ENCODE results near the gene SLK.

SLK gene

DNA sequence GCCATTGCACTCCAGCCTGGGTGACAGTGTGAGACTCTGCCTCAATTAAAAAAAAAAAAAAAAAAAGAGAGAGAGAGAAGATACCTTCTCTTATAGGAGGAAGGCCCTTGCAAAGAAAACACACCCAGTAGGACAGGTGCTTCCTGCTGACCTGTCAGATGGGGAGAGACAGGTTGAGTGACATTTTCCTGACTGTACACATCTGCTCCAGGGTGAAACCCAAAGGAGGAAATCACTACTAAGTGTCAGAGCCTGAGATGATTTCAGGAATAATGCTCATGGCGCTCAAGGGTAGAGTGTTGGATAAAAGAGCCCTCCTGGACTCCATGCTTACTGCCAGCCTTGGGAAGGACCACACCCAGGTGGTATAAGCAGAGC, 47.3 kb upstream of the SLK start:
- 0 out of 2 replicates have a peak overlapping the region, but pooled peaks have one; percentile 24 for H2AFZ ChIP-seq (ENCODE audit: low read length)
- no peak overlapping the region for H3K4me2 ChIP-seq (ENCODE audit: low read depth, low read length, poor library complexity, severe bottlenecking)
- no peaks in the 10 kb centered on the region for H4K20me1 ChIP-seq (ENCODE audit: insufficient read depth, low read length, poor library complexity, severe bottlenecking)
- peaks cover 30% of the 10 kb centered on the region for H3K4me1 ChIP-seq (ENCODE audit: insufficient read depth, low read length, poor library complexity, severe bottlenecking)
- H3K27me3 ChIP-seq (ENCODE audit: insufficient read depth, low read length, poor library complexity, severe bottlenecking) = no peaks in the 10 kb centered on the region
- H3F3A ChIP-seq (ENCODE audit: low read depth) = no peaks in the 10 kb centered on the region
- no peak overlapping the region for H3K9ac ChIP-seq (ENCODE audit: low read depth, low read length, poor library complexity, severe bottlenecking)
- H3K9me2 ChIP-seq (replicated peaks; ENCODE audit: low read depth, low read length) = no peaks in the 10 kb centered on the region
- peaks cover 32% of the 10 kb centered on the region for H3K79me2 ChIP-seq (ENCODE audit: insufficient read depth, low read length)
- peaks cover 9% of the 10 kb centered on the region; the same call in 1 of the 2 replicates for H3K9me3 ChIP-seq (ENCODE audit: insufficient read depth, low read depth, low read length)
- 0 out of 2 replicates have a peak, but pooled peaks cover 6% of the 10 kb centered on the region for H3K36me3 ChIP-seq (ENCODE audit: insufficient read depth, low read length)
- H3K4me3 ChIP-seq (ENCODE audit: low read length, poor library complexity, severe bottlenecking) = no peak overlapping the region
- TF ChIP-seq EZH2phosphoT487 (IDR thresholded peaks at IDR 0.05; ENCODE audit: borderline replicate concordance) = no peak
- TF ChIP-seq, protein P1, sequence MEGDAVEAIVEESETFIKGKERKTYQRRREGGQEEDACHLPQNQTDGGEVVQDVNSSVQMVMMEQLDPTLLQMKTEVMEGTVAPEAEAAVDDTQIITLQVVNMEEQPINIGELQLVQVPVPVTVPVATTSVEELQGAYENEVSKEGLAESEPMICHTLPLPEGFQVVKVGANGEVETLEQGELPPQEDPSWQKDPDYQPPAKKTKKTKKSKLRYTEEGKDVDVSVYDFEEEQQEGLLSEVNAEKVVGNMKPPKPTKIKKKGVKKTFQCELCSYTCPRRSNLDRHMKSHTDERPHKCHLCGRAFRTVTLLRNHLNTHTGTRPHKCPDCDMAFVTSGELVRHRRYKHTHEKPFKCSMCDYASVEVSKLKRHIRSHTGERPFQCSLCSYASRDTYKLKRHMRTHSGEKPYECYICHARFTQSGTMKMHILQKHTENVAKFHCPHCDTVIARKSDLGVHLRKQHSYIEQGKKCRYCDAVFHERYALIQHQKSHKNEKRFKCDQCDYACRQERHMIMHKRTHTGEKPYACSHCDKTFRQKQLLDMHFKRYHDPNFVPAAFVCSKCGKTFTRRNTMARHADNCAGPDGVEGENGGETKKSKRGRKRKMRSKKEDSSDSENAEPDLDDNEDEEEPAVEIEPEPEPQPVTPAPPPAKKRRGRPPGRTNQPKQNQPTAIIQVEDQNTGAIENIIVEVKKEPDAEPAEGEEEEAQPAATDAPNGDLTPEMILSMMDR (conservative IDR thresholded peaks at IDR 0.05; ENCODE audit: low read length) = no peak

DNA sequence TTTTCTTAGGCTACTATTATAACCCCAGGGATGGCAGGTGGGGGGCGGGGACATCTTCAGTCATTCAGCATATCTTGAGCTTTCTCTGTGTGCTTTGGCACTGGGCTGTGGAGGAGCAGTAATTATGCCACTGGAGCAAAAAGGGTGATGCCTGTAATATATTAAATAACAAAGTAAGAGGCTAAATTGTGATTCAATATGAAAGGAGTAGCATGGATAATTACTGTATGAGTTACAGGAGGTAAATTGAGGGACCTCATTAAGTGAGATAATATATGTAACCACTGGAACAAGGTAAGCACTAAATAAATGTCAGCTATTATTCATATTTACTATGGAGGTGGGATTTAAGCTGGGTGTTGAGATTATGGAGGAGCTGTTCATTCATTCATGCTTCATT, 45.7 kb upstream of the SLK start:
- Histone ChIP-seq H3K4me2 (ENCODE audit: low read depth, low read length, poor library complexity, severe bottlenecking) (no peak overlapping the region), H2AFZ (ENCODE audit: low read length) (no peak overlapping the region), H3K4me1 (ENCODE audit: insufficient read depth, low read length, poor library complexity, severe bottlenecking) (peaks cover 19% of the 10 kb centered on the region), H3K9me3 (ENCODE audit: insufficient read depth, low read depth, low read length) (no peaks in the 10 kb centered on the region), H4K20me1 (ENCODE audit: insufficient read depth, low read length, poor library complexity, severe bottlenecking) (no peaks in the 10 kb centered on the region), H3K79me2 (ENCODE audit: insufficient read depth, low read length) (peaks cover 16% of the 10 kb centered on the region), H3K27me3 (ENCODE audit: insufficient read depth, low read length, poor library complexity, severe bottlenecking) (no peaks in the 10 kb centered on the region), H3K9me2 (replicated peaks; ENCODE audit: low read depth, low read length) (no peaks in the 10 kb centered on the region), H3K36me3 (ENCODE audit: insufficient read depth, low read length) (no peaks in the 10 kb centered on the region), H3F3A (ENCODE audit: low read depth) (no peaks in the 10 kb centered on the region), H3K4me3 (ENCODE audit: low read length, poor library complexity, severe bottlenecking) (no peak overlapping the region), H3K9ac (ENCODE audit: low read depth, low read length, poor library complexity, severe bottlenecking) (no peak overlapping the region)
- TF ChIP-seq EZH2phosphoT487 (IDR thresholded peaks at IDR 0.05; ENCODE audit: borderline replicate concordance) = no peak
- TF ChIP-seq, protein P1 (conservative IDR thresholded peaks at IDR 0.05; ENCODE audit: low read length) = no peak

DNA sequence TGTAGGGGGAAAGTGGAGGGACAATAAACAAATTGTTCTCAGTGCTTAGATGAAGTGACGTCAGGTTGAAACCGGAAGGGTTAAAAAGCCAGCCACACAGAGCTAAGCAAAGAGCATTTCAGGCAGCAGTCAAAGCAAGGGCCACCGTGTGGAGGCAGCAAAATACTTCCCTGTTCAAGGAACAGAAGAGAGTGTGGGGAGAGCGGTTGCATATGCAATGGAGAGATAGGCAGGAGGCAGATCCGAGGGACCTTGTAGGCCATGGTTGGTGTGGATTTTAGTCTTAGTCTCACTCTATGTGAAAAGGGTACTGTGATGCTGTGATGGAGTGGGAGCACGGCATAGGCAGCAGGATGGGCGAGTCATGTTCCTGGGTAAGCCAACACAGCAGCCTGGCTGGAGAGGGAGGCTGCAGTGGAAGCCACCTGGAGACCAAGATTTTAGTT, 45.2 kb upstream of the SLK start:
- H3K4me2 ChIP-seq (ENCODE audit: low read depth, low read length, poor library complexity, severe bottlenecking) = no peak overlapping the region
- TF ChIP-seq, protein P1 (conservative IDR thresholded peaks at IDR 0.05; ENCODE audit: low read length) = no peak
- TF ChIP-seq EZH2phosphoT487 (IDR thresholded peaks at IDR 0.05; ENCODE audit: borderline replicate concordance) = no peak
- no peak overlapping the region for H2AFZ ChIP-seq (ENCODE audit: low read length)
- no peaks in the 10 kb centered on the region for H3K9me2 ChIP-seq (replicated peaks; ENCODE audit: low read depth, low read length)
- no peak overlapping the region for H3K9ac ChIP-seq (ENCODE audit: low read depth, low read length, poor library complexity, severe bottlenecking)
- H3K79me2 ChIP-seq (ENCODE audit: insufficient read depth, low read length) = peaks cover 11% of the 10 kb centered on the region
- no peaks in the 10 kb centered on the region for H3K27me3 ChIP-seq (ENCODE audit: insufficient read depth, low read length, poor library complexity, severe bottlenecking)
- no peaks in the 10 kb centered on the region for H3F3A ChIP-seq (ENCODE audit: low read depth)
- no peaks in the 10 kb centered on the region for H3K36me3 ChIP-seq (ENCODE audit: insufficient read depth, low read length)
- H4K20me1 ChIP-seq (ENCODE audit: insufficient read depth, low read length, poor library complexity, severe bottlenecking) = no peaks in the 10 kb centered on the region
- no peaks in the 10 kb centered on the region for H3K9me3 ChIP-seq (ENCODE audit: insufficient read depth, low read depth, low read length)
- peaks cover 14% of the 10 kb centered on the region for H3K4me1 ChIP-seq (ENCODE audit: insufficient read depth, low read length, poor library complexity, severe bottlenecking)
- no peak overlapping the region for H3K4me3 ChIP-seq (ENCODE audit: low read length, poor library complexity, severe bottlenecking)
